22Rv1 (cell line): ENCODE data around the gene ZNF460.
"Not testable (repeated sequence)": the region's sequence is repeated elsewhere in the genome, so short reads cannot be mapped to it uniquely, and the experiment has no call there.

Experiments
- H3K27ac ChIP-seq: fragments of 450-650 bp; 2 replicates; pipeline ENCODE4 v1.5.1; 2017
- ZFX ChIP-seq: fragments of 450-650 bp; IDR thresholded peaks from 2 replicates; pipeline ENCODE4 v1.6.1; 2017; ENCODE audit warnings: antibody characterized with exemption, borderline replicate concordance
- TF ChIP-seq, protein P1 (sequence below): fragments of 450-650 bp; IDR thresholded peaks from 2 replicates; pipeline ENCODE4 v1.5.1; 2017; ENCODE audit warnings: mild to moderate bottlenecking

ZNF460 gene

DNA sequence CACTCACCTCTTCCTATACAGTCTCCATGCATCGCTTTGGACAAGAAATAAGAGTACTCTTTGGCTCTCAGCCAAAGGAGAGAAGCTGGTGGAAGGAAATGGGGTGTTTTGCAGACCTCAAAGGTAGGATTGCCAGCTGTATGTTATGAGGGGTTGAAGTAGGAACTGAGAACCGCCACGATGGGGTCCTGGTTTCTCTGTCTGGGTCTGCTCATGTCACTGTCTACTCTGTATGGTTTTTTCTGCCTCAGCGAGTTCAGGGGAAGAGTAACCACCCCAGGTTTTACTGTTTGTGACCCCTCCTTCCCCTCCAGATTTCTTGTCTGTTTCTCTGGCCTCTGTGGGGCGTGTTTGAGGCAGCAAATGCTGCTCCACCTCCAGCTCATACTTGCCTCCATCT is 35.8 kb upstream of the ZNF460 start:
- TF ChIP-seq, protein P1, sequence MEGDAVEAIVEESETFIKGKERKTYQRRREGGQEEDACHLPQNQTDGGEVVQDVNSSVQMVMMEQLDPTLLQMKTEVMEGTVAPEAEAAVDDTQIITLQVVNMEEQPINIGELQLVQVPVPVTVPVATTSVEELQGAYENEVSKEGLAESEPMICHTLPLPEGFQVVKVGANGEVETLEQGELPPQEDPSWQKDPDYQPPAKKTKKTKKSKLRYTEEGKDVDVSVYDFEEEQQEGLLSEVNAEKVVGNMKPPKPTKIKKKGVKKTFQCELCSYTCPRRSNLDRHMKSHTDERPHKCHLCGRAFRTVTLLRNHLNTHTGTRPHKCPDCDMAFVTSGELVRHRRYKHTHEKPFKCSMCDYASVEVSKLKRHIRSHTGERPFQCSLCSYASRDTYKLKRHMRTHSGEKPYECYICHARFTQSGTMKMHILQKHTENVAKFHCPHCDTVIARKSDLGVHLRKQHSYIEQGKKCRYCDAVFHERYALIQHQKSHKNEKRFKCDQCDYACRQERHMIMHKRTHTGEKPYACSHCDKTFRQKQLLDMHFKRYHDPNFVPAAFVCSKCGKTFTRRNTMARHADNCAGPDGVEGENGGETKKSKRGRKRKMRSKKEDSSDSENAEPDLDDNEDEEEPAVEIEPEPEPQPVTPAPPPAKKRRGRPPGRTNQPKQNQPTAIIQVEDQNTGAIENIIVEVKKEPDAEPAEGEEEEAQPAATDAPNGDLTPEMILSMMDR: no peak
- no peak for TF ChIP-seq ZFX
- H3K27ac ChIP-seq: no peak overlapping the region

DNA sequence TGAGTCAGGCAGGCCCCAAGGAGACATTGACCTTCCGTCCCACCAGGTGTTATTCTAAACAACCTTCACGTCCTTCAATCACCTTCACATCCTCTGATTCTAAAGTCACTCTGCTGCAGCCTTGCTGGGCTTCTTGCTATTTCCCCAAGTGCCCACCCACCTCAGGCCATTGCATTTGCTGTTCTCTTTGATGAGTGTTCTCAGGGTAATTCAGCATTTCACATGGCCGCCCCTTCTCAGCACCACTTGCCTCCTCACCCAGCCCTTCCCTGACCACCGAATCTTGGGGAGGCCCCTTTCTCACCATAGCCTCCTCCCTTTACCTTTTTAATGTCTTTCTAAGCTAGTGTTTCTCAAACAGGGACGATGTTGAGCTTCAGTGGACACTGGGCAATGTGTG is 35.2 kb upstream of the ZNF460 start:
- no peak overlapping the region for H3K27ac ChIP-seq
- TF ChIP-seq ZFX: no peak

GRCh38 chr19:57245959-57246358 is 34.3 kb upstream of the ZNF460 start:
- no peak for TF ChIP-seq ZFX
- TF ChIP-seq, protein P1: no peak
- no peak overlapping the region for H3K27ac ChIP-seq

DNA sequence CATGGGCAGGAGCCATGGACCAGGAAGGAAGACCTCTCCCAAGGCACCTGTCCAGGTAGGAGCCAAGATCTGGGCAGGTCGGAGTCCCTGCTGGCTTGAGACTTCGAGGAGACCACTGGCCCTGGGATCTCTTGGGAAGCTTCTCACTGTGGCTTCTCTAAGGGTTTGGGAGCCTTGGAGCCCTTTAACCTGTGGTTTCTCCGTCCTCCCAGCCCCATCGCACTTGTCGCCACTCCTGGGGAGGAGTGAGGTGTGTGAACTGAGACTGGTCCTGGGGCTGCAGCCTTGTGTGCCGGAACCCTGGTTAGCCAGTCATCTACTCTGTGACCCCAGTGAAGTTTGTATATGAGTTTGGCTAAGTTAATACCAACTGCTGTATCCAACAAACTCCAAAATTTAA is 31.6 kb upstream of the ZNF460 start:
- TF ChIP-seq, protein P1: no peak
- TF ChIP-seq ZFX: no peak
- no peak overlapping the region for H3K27ac ChIP-seq

GRCh38 chr19:57249329-57249728 is 31.0 kb upstream of the ZNF460 start:
- no peak for TF ChIP-seq ZFX
- TF ChIP-seq, protein P1: no peak
- no peak overlapping the region for H3K27ac ChIP-seq

- H3K27ac ChIP-seq: not testable (repeated sequence)
Observed at GRCh38 chr19:57253767-57254166, 26.5 kb upstream of the ZNF460 start.

DNA sequence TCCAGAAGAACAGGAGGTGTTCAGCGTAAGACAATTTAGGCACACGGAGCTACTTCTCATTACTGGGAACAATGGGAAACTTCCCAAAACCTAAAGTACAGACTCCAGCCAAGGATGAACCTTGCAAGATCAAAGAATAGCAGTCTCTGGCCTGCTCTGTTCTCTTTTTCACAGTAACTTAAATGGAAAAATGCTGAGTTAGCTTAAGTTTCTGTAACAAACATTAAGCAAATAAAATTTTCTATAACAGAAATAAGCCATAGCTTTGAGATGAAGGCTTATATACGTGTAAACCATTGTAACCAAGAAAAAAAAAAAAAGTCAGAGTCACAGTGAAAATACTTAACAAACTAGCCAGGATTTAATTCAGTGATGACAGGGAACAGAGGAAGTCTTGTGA is 18.2 kb upstream of the ZNF460 start:
- TF ChIP-seq ZFX: no peak
- TF ChIP-seq, protein P1: no peak
- no peak overlapping the region for H3K27ac ChIP-seq

DNA sequence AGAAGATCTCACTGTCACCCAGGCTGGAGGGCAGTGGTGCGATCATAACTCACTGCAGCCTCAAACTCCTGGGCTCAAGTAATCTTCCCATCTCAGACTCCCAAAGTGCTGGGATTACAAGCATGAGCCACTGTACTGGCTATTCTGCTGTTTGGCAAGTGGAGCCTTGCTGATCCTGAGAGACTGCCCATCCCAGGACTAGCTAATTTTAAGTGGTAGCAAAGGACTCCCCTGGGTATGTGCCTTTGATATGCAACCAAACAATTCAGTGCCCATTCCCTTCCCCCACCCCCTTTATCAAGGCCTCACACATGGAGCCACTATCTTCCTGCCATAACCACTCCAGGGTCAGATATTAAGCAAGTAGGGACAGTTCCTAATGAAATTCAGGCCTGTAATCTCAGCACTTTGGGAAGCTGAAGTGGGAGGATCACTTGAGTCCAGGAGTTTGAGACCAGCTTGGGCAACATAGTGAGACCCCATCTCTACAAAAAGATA is 17.0 kb upstream of the ZNF460 start:
- no peak overlapping the region for H3K27ac ChIP-seq
- no peak for TF ChIP-seq ZFX
- TF ChIP-seq, protein P1: no peak
